ENCODE data around the gene CALHM1.

Gene CALHM1

GRCh38 chr10:103457896-103458583, 660 bp downstream of the CALHM1 start:
- Histone ChIP-seq H3K4me2 (ENCODE audit: low read length) (no peak overlapping the region), H3K27me3 (ENCODE audit: low read depth, low read length) (no peaks in the 10 kb centered on the region), H3K27ac (ENCODE audit: low read length) (no peak overlapping the region), H2AFZ (ENCODE audit: low read depth, low read length) (no peak overlapping the region), H4K20me1 (ENCODE audit: insufficient read depth, low read length) (no peaks in the 10 kb centered on the region), H3K4me1 (ENCODE audit: low read length) (no peaks in the 10 kb centered on the region), H3K9me3 (ENCODE audit: insufficient read depth, low read length) (no peaks in the 10 kb centered on the region), H3K36me3 (replicated peaks; ENCODE audit: low read depth, low read length) (no peaks in the 10 kb centered on the region), H3K4me3 (ENCODE audit: low read length) (no peak overlapping the region), H3K79me2 (ENCODE audit: low read length) (no peaks in the 10 kb centered on the region), H3K9ac (ENCODE audit: low read length) (no peak overlapping the region)
- no peak for TF ChIP-seq CTCF (IDR thresholded peaks at IDR 0.05; ENCODE audit: low read depth, low read length)
- TF ChIP-seq EZH2phosphoT487 (IDR thresholded peaks at IDR 0.05; ENCODE audit: low read depth) = no peak

GRCh38 chr10:103457176-103457712, 1.5 kb downstream of the CALHM1 start:
- Histone ChIP-seq H3K27me3 (ENCODE audit: low read depth, low read length) (no peaks in the 10 kb centered on the region), H3K9me3 (ENCODE audit: insufficient read depth, low read length) (no peaks in the 10 kb centered on the region), H3K36me3 (replicated peaks; ENCODE audit: low read depth, low read length) (no peaks in the 10 kb centered on the region), H3K9ac (ENCODE audit: low read length) (no peak overlapping the region), H3K79me2 (ENCODE audit: low read length) (no peaks in the 10 kb centered on the region), H2AFZ (ENCODE audit: low read depth, low read length) (no peak overlapping the region), H3K4me1 (ENCODE audit: low read length) (0 out of 2 replicates have a peak, but pooled peaks cover 4% of the 10 kb centered on the region), H4K20me1 (ENCODE audit: insufficient read depth, low read length) (no peaks in the 10 kb centered on the region), H3K4me2 (ENCODE audit: low read length) (no peak overlapping the region), H3K27ac (ENCODE audit: low read length) (no peak overlapping the region), H3K4me3 (ENCODE audit: low read length) (no peak overlapping the region)
- TF ChIP-seq EZH2phosphoT487 (IDR thresholded peaks at IDR 0.05; ENCODE audit: low read depth) (no peak), CTCF (IDR thresholded peaks at IDR 0.05; ENCODE audit: low read depth, low read length) (no peak)

- no peak for TF ChIP-seq CTCF (IDR thresholded peaks at IDR 0.05; ENCODE audit: low read depth, low read length)
- TF ChIP-seq EZH2phosphoT487 (IDR thresholded peaks at IDR 0.05; ENCODE audit: low read depth) = no peak
- no peak overlapping the region for H3K9ac ChIP-seq (ENCODE audit: low read length)
These were observed 2.5 kb downstream of the CALHM1 start for GRCh38 chr10:103456074-103456660.

GRCh38 chr10:103455235-103455634, 3.5 kb downstream of the CALHM1 start:
- Histone ChIP-seq H3K27ac (ENCODE audit: low read length) (no peak overlapping the region), H3K79me2 (ENCODE audit: low read length) (no peaks in the 10 kb centered on the region), H3K27me3 (ENCODE audit: low read depth, low read length) (no peaks in the 10 kb centered on the region), H3K4me3 (ENCODE audit: low read length) (no peak overlapping the region), H3K9ac (ENCODE audit: low read length) (no peak overlapping the region), H4K20me1 (ENCODE audit: insufficient read depth, low read length) (no peaks in the 10 kb centered on the region), H3K36me3 (replicated peaks; ENCODE audit: low read depth, low read length) (no peaks in the 10 kb centered on the region), H2AFZ (ENCODE audit: low read depth, low read length) (no peak overlapping the region), H3K4me1 (ENCODE audit: low read length) (peaks cover 4% of the 10 kb centered on the region; the same call in 1 of the 2 replicates), H3K9me3 (ENCODE audit: insufficient read depth, low read length) (no peaks in the 10 kb centered on the region), H3K4me2 (ENCODE audit: low read length) (no peak overlapping the region)
- no peak for TF ChIP-seq CTCF (IDR thresholded peaks at IDR 0.05; ENCODE audit: low read depth, low read length)
- no peak for TF ChIP-seq EZH2phosphoT487 (IDR thresholded peaks at IDR 0.05; ENCODE audit: low read depth)

More at GRCh38 chr10:103456074-103456660, 2.5 kb downstream of the CALHM1 start:
- Histone ChIP-seq H3K79me2 (ENCODE audit: low read length) (no peaks in the 10 kb centered on the region), H3K27ac (ENCODE audit: low read length) (no peak overlapping the region), H3K4me3 (ENCODE audit: low read length) (no peak overlapping the region), H2AFZ (ENCODE audit: low read depth, low read length) (no peak overlapping the region), H3K4me1 (ENCODE audit: low read length) (peaks cover 4% of the 10 kb centered on the region; the same call in 1 of the 2 replicates), H3K36me3 (replicated peaks; ENCODE audit: low read depth, low read length) (no peaks in the 10 kb centered on the region), H3K4me2 (ENCODE audit: low read length) (no peak overlapping the region), H3K27me3 (ENCODE audit: low read depth, low read length) (no peaks in the 10 kb centered on the region), H3K9me3 (ENCODE audit: insufficient read depth, low read length) (no peaks in the 10 kb centered on the region), H4K20me1 (ENCODE audit: insufficient read depth, low read length) (no peaks in the 10 kb centered on the region)

All from OCI-LY3 (cell line).